Activated T-cell treated with anti-CD3 and anti-CD28 coated beads for 48 hours (primary cell): Measurements from ENCODE around the gene CDH13.

Experiments
- DNase-seq: peaks from one replicate; pipeline ENCODE4 v3.0.0-alpha.2; 2020; ENCODE audit warnings: low read depth

CDH13 gene

DNA sequence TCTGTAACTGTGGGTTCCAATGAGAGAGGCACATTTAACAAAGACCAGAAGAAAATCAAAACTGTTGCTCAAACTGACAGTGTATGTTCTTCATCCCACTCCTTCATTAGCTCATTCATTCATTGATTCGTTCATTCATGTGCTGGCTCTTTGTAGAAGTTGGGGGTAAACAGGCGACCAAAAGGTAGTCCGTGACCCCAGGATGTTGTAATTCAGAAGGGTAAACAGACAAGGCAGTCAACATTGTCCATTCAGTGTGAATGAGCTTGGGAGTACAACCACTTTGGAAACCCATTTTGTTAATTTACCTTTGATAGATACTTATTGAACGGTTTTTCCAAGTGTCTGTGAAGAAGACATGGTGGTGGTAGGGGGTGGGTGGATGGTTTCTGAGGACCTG is 26.1 kb downstream of the CDH13 start:
- DNase-seq, result no peak

DNA sequence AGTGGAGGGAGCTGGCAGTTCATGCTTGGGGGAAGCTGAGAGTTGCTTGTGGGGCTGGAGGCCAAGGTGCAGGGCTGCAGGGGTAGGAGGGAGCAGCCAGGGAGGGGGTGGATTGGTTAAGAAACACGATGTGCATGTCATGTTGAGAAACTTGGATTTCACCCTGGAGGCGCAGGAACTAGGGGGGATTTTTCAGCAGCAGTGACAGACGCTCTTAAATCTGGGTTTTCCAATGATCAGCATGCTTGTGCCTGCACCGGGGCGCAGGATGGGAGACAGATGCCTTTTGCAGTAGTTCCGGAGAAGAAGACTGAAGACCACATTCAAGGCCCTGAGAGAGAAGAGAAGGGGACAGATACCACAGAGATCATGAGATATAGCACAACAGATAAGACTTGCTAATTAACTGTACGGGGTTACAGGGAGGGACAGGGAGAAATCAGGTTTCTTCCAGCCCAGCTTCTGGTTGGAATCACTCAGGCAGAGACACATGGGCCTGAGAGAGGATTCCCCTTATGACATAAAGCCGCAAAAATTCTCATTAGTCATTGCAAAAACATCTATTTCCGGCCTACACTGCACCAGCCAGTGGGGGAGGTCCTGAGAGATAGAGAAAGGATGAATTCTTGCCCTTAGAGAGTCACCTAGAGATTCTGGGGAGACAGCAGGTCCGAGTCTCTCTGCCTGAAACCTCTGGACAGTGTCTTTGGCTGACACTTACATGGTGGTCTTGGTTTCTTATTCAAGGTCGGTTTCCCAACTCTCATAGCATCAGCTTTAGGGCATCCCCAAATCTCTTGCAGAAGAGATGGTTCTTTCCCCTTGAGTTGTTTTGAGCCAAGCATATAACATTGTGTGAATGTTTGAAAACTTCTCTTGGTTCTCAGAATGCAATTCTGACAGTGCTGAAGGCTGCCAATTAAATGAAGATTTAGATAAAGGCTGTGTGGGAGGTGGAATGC is 27.1 kb downstream of the CDH13 start:
- peak; percentile 25 for DNase-seq

DNA sequence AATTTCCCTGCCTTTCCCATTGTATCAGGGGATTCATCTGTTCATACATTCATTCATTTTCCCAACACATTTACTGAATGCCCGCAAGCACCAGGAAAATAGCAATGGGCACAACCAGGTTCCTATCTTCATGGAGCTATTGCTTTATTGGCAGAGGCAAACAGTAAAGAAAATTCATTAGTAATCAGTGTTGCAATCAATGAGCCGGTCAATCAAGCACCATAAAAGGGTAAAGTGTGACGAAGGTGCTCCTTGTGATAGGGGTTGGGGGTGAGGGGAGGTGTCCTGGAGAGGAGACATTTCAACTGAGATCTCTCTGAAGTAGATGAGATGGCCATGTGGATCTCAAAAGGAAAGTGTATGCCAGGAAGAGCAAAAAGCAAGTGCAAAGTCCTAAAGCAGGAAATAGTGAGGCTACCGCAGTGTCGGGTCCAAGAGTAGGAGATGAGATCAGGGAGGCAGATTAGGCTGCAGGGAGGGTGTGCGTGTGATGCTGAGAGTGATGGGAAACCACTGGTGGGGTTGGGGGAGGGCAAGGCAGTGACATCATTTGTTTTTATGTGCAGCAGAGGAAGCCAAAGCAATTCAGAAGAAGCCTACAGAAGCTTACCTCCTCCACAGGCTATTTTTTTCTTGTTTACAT is 28.4 kb downstream of the CDH13 start:
- peak; percentile 49 for DNase-seq

DNA sequence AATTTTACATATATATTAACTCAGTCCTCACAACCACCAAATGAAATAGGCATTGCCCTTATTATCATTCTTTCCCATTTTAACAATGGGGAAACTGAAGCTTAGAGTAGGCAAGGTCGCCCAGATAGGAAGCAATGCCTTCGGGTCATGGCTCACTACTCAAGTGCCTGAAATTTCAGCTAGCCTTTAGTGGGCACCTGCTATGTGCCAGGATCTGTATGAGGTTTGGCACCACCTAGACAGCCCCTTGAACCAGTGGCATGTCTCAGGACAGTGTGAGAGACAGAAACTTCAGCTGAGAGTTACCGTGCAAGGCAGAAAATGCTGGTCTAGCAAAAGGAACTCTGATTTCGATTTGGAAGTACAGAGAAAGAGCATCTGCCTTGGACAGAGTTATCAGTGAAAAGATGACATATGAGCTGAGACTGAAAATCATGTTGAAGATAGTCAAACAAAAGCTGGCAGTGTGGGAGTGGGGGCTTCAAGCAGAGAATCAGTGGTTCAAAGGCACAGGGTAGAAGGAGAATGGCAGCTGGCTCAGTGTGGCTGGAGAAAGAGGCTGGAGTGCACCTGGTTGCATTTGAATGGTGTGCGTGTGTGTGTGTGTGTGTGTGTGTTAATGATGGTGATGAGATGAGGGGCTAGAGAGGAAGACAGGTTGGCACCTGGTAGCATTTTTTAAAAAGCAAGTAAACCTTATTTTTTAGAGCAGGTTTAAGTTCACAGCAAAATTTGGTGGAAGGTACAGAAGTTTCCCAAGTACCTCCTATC is 29.1 kb downstream of the CDH13 start:
- DNase-seq, result no peak

DNA sequence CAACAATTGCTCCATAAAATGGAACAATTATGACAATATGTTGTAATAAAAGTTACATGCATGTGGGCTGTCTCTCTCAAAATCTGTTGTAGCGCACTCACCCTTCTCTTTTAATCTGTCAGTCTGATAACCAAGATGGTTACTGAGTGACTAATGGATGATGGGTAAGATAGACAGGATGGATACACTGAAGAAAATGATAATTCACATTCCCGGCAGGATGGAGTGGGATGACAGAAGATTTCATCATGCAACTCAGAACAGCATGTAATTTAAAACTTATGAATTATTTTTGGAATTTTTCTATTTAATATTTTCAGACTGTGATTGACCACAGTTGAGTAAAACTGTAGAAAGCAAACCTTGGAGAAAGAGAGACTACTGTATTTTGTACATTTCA is 30.5 kb downstream of the CDH13 start:
- DNase-seq, result no peak

DNA sequence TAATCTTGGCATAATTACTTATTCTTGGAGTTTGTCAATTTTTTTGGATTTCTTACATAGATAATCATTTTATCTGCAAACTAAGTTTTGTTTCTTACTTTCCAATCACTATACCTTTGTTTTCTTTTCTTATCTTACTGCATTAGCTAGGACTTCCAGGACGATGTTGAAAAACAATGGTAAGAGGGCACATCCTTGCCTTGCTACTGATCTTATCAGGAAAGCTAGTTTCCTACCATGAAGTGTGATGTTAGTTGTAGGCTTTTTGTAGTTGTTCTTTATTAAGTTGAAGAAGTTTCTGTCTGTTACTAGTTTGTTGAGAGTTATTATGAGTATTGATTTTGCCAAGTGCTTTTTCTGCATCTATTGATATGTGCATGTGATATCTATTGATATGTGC is 31.0 kb downstream of the CDH13 start:
- DNase-seq, result no peak

DNA sequence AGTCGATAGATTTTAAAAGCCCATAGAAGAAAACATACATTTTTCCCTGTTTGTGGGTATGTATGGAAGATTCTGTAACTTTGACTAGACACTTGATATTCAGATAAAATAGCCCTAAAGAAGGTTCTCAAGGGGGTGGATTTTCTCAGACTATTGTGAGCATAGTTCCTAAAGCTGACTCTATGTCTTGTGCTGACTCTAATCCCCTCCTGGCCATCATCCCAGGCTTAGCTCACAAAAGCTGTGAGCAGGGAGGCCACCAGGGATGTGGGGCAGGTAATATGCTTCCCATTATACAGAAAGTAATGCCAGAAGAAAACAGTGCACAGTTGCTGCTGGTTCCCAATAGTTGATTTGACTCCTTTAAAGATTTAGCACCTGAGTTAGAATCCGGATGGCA is 32.0 kb downstream of the CDH13 start:
- DNase-seq, result no peak

DNA sequence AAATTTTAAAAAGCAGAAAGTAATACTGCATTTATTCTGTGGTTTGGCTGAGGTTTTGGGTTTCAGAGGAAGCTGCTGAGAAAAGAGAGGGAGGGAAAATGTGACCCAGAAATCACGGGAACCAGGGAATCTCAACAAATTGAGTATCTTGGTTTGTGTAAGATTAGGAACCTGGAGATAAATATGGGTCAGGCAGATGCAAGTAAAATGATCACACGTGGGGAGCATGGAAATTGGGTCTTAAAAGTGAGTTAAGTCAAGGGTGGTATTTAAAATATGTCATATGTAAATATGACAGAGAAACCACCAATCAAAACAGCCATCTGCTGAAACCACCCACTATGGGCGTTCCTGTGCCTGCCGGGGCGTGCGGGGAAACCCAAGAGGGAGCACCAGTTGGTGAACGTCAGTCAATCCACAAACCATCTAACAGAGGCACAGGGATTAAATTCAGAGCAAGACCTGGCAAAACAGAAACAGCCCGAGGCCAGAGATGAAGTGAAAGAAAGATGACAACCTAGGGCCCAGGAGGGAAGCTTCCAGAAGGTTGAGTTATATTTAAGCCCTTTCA is 33.4 kb downstream of the CDH13 start:
- peak; percentile 36 for DNase-seq

DNA sequence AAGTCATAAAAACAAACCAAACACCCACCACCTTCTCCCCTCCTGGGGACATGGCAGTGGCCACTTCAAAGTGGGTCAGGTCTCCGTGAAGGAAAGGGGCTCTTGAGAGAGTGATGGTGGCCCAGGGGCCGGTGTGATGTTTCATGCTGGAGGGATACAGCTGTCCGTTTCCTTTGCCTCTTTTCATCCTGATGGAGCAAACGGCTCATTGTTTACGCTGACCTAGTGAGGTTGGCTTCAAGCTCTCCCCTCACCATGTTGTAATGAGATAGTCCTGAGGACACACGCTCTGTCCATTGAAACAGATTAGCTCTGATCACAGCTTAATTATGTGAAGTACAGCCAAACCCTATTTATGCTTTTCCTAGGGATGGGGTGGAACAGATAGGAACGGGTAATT is 34.2 kb downstream of the CDH13 start:
- no peak for DNase-seq

DNA sequence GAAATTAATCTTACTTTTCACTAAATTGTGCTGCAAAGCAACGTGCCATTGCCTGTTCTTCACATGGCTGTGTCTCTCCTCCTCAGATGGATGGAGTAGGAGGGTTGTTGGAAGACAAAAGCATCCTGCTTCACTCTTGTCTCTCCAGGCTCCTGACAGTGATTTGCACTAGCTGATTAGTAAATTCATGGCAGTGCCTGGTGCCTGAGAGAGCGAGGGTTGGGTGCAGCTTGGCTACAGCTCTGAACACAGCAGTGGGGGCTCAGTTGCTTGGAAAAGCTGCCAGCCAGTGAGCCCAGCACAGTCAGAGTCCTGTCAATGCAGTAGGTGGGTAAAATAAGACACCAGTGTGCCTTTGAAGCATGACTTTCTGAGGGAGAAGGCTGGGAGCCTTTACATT is 37.4 kb downstream of the CDH13 start:
- no peak for DNase-seq

DNA sequence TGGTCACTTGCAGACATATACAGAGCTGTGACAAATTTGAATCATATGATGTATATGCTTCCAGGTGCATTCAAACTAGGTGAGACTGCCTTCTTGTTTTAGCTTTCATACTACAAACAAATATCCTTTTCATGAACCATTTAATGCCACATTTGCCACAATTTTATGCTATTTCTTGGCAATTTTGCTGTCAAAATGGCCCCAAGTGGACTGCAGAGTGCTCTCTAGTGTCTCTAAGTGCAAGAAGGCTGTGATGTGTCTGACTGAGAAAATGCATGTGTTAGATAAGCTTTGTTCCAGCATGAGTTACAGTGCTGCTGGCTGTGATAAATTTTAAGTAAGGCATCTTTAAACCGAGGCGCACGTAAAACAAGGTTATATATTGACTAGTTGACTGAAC is 38.3 kb downstream of the CDH13 start:
- no peak for DNase-seq

DNA sequence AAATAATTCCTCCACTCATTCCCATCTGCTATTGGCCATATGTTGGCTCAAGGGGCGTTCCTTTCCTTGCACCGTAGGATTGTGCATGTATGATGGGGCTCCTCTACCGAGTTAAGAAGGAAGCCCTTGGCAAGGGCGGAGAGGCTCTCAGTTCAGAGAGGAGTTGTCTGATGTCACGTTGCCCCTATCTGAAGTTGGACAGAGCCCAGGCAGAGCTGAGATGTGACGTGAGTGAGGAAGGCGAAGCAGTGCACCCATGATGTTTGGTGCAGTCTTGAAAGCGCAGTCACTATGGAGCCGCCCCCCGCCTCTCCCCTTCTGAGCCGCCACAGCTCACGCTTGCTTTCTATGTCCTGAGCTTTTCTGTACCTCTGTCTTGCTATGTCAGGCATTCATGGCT is 40.7 kb downstream of the CDH13 start:
- no peak for DNase-seq

DNA sequence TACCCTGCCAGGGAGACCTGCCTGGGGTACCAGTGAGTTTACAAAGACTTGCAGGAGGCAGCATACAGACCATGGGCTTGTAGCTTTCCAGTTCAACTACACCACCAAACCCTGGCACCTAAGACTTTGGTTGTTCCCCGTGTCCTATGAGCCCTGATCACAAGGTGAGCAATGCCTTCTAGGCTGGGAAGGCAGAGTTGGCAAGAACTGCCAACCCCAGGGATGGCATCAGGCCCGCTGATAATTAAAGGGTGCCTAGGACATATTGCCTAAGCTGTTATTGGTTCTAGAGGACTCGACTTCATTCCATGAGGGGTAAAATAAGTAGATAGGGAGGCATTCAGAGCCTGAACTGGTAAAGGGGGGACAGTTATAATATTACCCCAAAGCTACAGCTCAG is 41.3 kb downstream of the CDH13 start:
- DNase-seq, result no peak

DNA sequence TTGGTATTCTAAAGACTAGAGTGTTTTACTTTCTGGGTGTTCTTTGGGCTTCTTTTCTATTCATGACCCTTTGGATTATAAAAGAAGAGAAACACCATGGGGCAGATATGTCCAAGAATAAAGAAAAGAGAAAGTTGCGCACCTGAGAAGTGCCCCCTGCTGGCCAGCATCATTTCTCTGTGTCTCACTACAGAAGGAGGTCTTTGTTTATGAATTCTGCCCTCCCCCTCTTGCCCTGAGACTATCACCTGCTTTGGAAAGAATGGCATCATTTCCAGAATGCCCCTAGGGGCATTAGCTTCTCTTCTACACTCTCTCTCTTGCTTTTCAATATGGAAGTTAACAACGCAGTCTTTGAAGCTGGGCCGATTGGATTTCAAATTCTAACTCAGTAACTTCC is 45.0 kb downstream of the CDH13 start:
- peak; percentile 11 for DNase-seq

DNA sequence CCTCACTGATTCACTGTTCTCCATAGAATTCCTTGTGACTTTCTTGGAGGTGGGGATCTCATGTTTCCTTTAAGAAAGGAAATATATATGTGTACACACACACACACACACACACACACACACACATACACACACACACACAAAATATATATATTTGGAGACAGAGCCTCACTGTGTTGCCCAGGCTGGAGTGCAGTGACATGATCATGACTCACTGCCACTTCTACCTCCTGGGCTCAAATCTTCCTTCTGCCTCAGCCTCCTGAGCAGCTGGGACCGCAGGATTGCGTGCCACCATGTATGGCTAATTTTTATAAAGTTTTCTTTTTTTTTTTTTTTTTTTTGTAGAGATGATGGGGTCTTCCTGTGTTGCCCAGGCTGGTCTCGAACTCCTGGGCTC is 45.9 kb downstream of the CDH13 start:
- no peak for DNase-seq

DNA sequence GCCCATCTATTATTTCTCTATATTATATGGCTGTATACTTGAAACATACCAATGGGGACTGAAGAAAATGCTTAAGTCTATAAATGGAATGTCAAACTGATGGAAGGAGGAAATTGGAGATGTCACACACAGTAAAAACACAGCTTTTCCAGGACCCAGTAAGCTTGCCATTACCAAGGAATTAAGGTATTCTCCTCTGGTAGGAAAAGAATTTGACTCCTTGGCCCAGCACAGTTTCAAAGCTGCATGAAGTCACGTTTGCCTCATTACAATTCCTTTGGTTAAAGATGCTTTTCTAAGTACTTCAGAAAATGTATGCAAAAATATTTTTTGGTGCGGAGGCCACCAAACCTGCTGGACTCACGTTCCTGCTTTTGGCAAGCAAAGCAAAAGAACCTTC is 48.5 kb downstream of the CDH13 start:
- DNase-seq, result no peak

DNA sequence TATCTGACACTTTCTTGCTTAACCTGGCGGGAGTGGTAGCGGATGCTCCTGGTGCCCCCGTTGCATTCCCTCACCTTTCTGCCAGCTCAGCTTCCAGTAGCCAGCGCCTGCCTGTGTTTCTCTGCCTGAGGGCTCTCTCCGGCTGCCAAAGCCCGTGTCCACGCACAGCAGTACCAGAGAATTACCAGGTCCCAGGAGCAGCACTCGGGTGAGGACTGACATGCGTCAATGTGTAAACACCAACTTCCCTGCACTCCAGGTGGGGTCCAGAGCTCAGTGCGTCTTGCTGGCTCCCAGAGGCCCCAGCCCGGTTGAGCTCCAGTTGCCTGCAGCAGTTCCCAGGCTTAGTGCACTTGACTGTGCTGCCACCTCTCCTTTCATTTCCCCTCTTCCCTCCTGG is 54.8 kb downstream of the CDH13 start:
- no peak for DNase-seq

DNA sequence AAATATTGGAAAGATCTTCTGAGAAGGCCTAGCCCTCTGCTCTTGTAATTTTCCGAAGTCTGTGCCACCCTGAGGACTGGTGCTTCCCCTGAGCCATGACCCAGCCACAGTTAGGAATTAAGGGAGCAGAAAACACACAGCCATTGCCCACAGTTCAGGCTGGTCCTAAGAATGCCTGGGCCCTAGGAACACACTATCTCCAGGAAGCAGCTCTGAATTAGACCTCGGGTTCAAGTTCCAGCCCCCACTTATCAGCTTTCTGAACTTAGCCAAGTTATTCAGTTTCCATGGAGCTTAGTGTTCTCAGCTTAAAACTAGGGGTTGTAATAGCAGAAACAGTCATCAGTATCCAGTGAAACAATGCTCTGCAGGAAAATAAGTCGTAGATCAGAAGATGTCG is 56.0 kb downstream of the CDH13 start:
- DNase-seq, result no peak

DNA sequence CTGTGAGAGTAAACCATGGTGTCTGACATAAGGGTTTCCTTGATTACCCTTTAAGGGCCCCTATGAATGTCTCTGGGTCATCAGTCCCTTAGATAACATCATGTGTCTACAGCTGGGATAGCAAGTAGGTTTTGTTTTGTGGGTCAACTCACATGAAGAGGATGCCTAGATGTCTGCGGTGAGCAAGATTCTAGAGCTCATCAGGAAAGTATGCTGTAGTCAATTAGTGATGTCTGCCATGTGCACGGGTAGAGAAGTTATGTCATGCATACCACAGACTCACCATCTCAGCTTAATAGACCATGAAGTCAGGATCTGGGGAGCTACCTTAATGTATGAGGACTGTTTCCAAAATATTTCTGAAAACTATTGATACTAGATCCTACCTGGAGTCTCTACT is 57.5 kb downstream of the CDH13 start:
- DNase-seq, result no peak

DNA sequence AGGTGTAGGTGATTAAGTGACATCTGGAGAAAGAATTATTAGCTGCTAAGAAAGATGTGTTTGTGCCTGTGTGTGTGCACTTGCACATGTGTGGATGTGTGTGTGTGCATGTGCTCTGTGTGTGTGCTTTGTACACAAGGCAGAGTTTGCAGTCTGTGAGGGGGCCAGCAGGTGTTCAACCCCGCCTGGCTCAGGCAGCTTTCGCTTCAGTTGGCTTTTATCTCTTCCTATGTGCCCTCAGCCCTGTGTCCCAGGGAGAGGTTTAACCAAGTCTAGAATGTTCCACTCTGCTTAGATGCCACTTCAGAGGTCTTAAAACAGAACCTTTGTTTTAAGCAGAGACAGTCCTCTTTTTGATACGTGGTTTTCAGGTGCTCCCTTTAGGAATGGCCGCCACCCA is 58.8 kb downstream of the CDH13 start:
- no peak for DNase-seq

DNA sequence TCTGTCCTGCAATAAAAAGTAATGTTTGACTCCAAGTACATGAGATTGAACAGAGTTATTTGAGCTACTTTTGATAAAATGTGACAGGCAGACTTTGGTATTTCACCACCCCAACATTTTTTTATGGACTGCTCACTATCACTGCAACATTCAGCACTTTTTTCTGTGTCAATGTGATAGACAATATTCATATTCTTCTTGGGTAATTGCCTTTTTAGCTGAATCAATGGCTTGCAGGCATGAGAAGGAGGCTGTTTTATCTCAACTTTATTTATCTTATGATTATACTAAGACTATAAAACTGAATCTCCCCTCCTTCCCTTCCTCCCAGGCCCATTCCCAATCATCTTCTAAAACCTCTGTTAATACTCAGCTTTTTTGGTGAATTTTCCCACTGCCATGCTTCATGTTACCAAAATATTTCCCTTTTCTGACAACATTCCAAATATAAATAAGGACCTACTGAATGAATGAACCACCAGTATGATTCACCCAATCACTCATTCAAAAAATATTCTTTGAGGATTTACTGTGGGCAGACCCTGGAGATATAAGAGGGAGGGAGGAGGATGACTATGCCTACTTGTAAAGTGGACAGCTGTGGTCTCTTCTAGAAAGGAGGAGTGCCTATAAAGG is 67.6 kb downstream of the CDH13 start:
- DNase-seq, result no peak

DNA sequence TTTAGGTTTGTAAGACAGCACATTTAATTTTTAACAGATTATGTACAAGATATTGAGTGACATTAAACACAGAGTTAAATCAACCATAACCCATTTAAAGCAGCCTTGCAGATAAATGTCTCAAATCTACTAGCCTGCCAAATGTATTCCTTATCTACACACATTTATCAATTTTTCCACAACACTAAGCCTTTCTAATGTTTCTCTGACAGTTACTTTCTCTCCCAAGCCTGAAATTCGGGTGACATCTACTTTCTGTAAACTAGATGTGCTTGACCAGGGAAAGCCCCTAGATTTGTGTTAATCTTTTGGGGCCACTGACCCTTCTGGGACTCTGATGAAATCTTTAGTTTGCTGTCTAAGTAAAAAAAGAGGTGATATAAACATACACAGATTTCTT is 69.0 kb downstream of the CDH13 start:
- no peak for DNase-seq
